Measurements from ENCODE around the gene SP110. TPM values are rescaled to one million over a fixed set of nuclear protein-coding genes. Genes with fewer than 3 reads are reported as not detected.
A peak's percentile ranks its signal among the peaks of the same experiment; 100 is the strongest.
"Not testable (repeated sequence)": the region's sequence is repeated elsewhere in the genome, so short reads cannot be mapped to it uniquely, and the experiment has no call there.

Gene SP110
- total RNA-seq = 32.0 TPM
- 17.6 TPM for polyA plus RNA-seq

DNA sequence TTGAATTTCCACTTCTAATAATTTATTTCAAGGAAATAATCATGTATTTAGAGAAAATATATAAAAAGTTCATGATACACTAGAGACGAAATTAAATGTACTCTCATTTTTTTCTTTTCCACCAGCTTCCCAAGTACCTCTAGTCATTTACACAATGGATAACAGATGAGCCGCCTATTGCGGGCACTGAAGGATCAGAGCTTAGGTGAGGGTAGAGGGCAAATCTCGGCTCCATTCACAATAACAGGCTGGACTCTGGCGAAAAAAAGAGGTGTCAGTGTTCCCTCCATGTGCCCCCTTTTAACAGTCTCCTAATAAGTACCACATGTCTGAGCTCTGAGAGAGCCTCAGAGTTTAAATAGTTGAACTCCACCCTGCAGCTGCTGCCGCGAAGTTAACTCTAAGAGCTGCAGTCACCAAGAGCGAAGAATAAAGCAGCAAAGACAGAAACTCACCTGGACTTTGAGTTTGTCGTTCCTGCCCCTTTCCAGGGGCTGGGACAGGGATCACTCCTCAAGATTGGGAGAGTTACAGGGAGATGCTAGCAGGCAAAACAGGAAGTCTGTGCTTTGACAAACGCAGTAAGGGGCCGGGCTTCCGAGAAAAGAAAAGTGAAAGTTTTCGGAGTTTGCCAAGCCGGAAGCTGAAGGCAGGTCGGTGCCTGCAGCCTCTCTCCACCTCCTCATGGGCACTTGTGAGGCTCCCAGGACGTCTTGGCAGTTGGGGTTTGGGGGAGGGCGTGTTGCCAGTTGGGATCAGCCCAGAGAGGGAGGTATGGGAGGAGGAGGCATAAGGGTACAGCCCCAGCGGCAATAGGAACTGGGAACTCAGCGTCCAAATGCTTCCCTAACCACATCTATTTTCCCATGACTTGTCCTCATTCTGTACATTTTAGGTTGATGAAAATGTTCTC is at the start of gene SP110:
SP110 (minus strand) TSS at position 566 of the 913 bp plus-strand sequence. CDS start 3,057 bp downstream, outside the sequence.
- under 1% methylated on average over 19 of the region's 19 CpGs for WGBS
- H3K27ac ChIP-seq (ENCODE audit: low read depth) = peak within 1 kb of the TSS; percentile 69
- peak within 1 kb of the TSS; percentile 80 for H3K4me3 ChIP-seq (ENCODE audit: low read depth, low read length)
- H3K36me3 ChIP-seq (ENCODE audit: insufficient read depth) = no peaks in the 10 kb centered on the region
- no peaks in the 10 kb centered on the region for H3K4me1 ChIP-seq (ENCODE audit: insufficient read depth)
- DNase-seq (ENCODE audit: extremely low spot score) = peak; percentile 80

DNA sequence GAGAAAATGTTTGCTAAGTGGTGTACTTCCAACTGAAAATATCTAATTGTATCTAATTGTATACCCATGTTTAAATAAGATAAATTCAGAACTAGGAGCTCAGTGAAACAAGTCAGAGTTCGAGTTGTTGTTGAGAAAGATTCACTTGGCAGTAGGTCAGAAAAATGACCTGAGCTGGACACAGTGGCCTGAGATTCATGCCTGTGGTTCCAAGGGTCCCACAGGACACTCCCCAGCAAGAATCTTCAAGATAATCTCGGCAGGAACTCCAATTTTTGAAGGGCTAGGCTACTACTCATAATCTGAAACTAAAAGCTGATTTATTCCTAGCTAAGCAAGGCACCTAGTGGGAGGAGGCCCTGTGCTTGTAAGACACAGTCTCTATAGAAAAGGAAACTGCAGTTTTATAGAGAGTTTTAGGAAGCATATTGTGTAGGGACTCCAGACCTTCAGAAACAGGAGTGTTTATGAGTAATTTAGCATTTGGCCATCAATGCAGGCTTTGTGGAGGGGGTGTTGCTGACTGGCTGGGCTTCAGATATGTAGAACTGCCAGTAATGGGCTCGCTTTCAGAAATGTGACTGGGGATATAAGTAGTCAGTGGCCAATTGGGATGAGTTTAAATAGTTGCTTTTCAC is 48.9 kb upstream of the SP110 start:
- H3K4me3 ChIP-seq (ENCODE audit: low read depth, low read length) = no peak overlapping the region
- 49% methylated on average over 3 of the region's 3 CpGs for WGBS
- DNase-seq (ENCODE audit: extremely low spot score) = no peak
- H3K4me1 ChIP-seq (ENCODE audit: insufficient read depth) = no peaks in the 10 kb centered on the region
- no peak overlapping the region for H3K27ac ChIP-seq (ENCODE audit: low read depth)
- H3K36me3 ChIP-seq (ENCODE audit: insufficient read depth) = no peaks in the 10 kb centered on the region

DNA sequence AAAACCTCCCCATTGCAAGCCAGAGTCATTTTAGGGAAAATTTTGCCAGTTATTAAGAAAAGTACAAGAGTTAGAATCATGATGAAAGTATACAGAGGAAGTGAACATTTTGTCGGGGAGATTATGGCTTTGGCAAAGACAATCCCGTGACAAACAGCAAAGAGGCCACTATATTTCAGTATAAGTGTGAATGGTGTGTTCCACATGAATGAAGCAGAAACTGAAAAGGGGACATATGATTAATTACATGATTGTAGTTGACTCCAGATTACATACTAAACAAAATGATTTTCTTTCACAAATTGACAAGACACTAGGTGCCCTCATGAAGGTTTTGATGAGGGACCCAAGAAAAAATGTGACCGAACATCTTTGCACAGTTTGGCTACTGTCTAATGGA is 47.8 kb upstream of the SP110 start:
- Histone ChIP-seq H3K4me3 (ENCODE audit: low read depth, low read length) (no peak overlapping the region), H3K27ac (ENCODE audit: low read depth) (no peak overlapping the region), H3K36me3 (ENCODE audit: insufficient read depth) (no peaks in the 10 kb centered on the region), H3K4me1 (ENCODE audit: insufficient read depth) (no peaks in the 10 kb centered on the region)
- DNase-seq (ENCODE audit: extremely low spot score) = no peak
- WGBS = 78% methylated on average over 3 of the region's 3 CpGs

DNA sequence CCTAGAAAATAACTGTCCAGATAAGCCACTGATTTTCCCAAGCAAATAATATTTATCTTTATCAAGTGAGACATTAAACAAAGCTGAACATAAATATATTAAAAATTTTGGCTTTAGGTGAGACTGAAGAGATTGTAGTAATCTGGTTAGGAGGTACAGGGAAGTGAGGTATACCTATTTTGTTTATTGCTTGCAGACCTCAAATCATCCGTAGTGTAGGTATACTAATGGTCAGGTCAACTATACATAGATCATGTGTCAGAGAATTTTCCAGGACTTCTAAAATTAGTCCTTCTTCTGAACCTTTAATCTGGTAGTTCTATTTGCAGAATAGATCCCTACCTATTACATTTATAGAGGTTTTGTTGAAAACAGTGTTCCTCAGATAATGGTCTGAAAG is 47.3 kb upstream of the SP110 start:
- Histone ChIP-seq H3K4me1 (ENCODE audit: insufficient read depth) (no peaks in the 10 kb centered on the region), H3K4me3 (ENCODE audit: low read depth, low read length) (no peak overlapping the region), H3K36me3 (ENCODE audit: insufficient read depth) (no peaks in the 10 kb centered on the region), H3K27ac (ENCODE audit: low read depth) (no peak overlapping the region)
- DNase-seq (ENCODE audit: extremely low spot score) = no peak
- WGBS = 88% methylated on average over 1 of the region's 1 CpG

DNA sequence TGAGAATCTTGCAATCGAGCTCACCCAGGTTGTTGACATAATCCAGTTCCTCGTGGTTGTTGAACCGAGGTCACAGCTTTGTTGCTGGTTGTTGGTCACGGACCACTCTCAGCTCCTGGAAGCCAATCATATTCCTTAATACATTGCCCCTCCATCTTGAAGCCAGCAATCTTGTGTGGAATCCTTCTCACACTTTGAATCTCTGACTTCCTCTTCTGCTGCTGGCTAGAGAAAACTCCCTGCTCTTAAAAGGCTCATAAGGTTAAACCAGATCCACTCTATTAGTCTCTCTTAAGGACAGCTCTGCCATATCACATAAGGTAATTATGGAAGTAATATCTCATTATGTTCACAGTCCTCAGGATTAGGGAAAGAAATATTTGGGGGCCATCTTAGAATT is 46.9 kb upstream of the SP110 start:
- DNase-seq (ENCODE audit: extremely low spot score) = no peak
- no peaks in the 10 kb centered on the region for H3K36me3 ChIP-seq (ENCODE audit: insufficient read depth)
- no peaks in the 10 kb centered on the region for H3K4me1 ChIP-seq (ENCODE audit: insufficient read depth)
- no peak overlapping the region for H3K4me3 ChIP-seq (ENCODE audit: low read depth, low read length)
- WGBS = 70% methylated on average over 4 of the region's 4 CpGs
- no peak overlapping the region for H3K27ac ChIP-seq (ENCODE audit: low read depth)

DNA sequence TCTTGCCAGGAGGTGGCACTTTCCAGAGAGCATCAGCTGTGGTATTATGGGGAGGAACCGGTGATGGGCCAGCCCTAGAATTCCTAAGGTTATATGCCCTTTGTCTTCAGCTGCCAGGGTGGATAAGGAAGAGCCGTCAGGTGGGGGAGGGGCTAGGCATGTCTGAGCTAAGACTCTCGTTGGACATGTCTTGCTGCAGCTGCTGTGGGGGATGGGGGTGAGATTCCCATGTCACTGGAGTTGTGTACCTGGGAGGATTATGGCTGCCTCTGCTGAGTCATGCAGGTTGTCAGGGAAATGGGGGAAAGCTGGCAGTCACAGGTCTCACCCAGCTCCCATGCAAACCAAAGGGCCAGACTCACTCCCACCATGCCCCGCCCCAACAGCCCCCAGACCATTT is 45.2 kb upstream of the SP110 start:
- H3K27ac ChIP-seq (ENCODE audit: low read depth); DNase-seq (ENCODE audit: extremely low spot score); H3K4me3 ChIP-seq (ENCODE audit: low read depth, low read length); H3K36me3 ChIP-seq (ENCODE audit: insufficient read depth); H3K4me1 ChIP-seq (ENCODE audit: insufficient read depth): not testable (repeated sequence)
- 45% methylated on average over 4 of the region's 4 CpGs for WGBS

DNA sequence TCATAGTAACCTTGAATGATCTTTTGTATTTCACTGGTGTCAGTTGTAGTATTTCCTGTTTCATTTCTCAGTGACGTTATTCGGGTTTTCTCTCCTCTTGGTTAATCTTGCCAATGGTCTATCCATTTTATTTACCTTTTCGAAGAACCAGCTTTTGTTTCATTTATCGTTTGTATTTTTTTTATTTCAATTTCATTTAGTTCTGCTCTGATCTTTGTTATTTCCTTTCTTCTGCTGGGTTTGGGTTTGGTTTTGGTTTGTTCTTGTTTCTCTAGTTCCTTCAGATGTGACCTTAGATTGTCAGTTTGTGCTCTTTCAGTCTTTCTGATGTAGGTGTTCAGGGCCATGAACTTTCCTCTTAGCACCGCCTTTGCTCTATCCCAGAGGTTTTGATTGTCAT is 42.5 kb upstream of the SP110 start:
- no peaks in the 10 kb centered on the region for H3K4me1 ChIP-seq (ENCODE audit: insufficient read depth)
- DNase-seq (ENCODE audit: extremely low spot score) = no peak
- no peak overlapping the region for H3K27ac ChIP-seq (ENCODE audit: low read depth)
- H3K4me3 ChIP-seq (ENCODE audit: low read depth, low read length) = no peak overlapping the region
- 79% methylated on average over 5 of the region's 5 CpGs for WGBS
- no peaks in the 10 kb centered on the region for H3K36me3 ChIP-seq (ENCODE audit: insufficient read depth)

DNA sequence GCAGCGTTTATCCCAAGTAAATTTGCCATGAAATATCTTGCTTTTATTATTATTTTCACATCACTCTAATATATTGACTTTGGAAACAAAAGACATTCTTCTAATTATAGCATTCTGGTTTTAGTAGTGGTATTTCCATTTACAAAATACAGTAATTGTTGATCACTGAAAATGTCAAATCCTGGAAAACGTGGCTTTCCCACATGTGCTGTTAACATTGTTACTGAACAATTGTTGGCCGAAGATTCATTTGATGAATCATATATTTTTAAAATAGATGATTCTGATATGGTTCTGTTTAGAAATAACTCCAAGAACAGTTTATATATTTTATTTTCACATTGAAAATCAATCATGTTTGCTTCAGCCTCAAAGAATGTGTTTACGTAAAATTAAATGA is 38.7 kb upstream of the SP110 start:
- no peak for DNase-seq (ENCODE audit: extremely low spot score)
- H3K36me3 ChIP-seq (ENCODE audit: insufficient read depth) = no peaks in the 10 kb centered on the region
- no peak overlapping the region for H3K27ac ChIP-seq (ENCODE audit: low read depth)
- H3K4me3 ChIP-seq (ENCODE audit: low read depth, low read length) = no peak overlapping the region
- WGBS = 70% methylated on average over 4 of the region's 4 CpGs
- H3K4me1 ChIP-seq (ENCODE audit: insufficient read depth) = no peaks in the 10 kb centered on the region

DNA sequence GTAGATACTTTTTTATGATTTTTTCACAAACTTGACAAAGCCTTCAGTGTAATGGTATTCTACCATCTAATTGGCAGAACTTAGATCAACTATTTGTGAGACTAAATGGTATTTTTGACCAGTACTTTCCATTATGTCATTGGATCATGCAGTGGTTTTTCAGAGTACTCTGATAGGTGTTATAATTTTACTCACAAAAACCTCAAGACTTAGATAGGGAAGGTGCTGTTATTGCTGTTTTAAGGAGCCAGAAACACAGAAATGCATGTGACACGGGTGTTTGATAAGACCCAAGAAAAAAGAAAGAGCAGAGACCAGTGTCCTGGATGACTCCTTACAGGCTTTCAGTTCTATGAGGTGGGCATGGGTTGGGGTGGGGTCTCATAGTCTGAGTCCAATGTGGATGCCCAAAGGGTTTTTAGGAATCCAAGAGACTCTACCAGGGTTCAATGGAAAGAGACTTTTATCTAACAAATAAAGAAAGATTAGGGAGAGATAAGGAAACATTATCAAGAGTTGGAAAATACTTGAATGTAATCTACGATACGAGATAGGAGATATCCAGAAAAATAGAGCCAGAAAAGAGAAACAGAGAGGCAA is 37.0 kb upstream of the SP110 start:
- 76% methylated on average over 3 of the region's 3 CpGs for WGBS
- no peak for DNase-seq (ENCODE audit: extremely low spot score)
- no peak overlapping the region for H3K27ac ChIP-seq (ENCODE audit: low read depth)
- H3K4me3 ChIP-seq (ENCODE audit: low read depth, low read length) = no peak overlapping the region
- no peaks in the 10 kb centered on the region for H3K36me3 ChIP-seq (ENCODE audit: insufficient read depth)
- no peaks in the 10 kb centered on the region for H3K4me1 ChIP-seq (ENCODE audit: insufficient read depth)

DNA sequence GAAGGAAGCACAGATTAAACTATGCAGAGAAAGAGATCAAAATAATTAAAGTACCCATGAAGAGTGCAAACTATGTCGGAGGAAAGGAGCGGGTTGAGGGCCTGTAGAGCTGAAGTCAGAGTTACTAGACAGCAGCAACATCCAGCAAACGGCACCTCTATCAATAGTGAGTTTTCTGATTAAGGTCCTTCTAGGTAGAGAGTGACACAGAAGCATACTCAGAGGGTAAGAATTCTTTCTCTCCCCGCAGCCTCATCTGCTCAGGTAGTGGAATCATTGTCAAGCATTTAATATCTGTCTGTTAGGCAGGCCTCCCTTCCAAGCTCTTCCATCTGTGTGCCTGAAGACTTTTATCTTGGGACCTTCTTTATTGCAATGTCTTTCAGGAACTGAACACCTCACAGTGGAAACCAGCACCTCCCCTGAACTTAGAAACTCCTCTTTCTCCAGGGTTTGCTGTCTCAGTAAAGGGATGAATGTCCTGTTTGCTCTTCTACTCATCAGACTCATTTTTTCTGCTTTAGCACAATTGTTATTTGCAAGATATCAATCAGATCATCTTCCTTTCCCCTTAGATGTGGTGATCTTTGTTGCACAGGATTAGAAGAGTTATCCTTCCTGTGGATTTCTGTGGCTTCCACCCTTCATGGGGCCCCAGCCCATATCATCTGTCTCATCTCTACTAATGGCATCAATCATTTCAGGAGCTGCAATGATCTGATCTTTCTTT is 34.5 kb upstream of the SP110 start:
- WGBS = 82% methylated on average over 4 of the region's 4 CpGs
- Histone ChIP-seq H3K36me3 (ENCODE audit: insufficient read depth) (no peaks in the 10 kb centered on the region), H3K4me3 (ENCODE audit: low read depth, low read length) (no peak overlapping the region), H3K27ac (ENCODE audit: low read depth) (no peak overlapping the region), H3K4me1 (ENCODE audit: insufficient read depth) (no peaks in the 10 kb centered on the region)
- no peak for DNase-seq (ENCODE audit: extremely low spot score)

DNA sequence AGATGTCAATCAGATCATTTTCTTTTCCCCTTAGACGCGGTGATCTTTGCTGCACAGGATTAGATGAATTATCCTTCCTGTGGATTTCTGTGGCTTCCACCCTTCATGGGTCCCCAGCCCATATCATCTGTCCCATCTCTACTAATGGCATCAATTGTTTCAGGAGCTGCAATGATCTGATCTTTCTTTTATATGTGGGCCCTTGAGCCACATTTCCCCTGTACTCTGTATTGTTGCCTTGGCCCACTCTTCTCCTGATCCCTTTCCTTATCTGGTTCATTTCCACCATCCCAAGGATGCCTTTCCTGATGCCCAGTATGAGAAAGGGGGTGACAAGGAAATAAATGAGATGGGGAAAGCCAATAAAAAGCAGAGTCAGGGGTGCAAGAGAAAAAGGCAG is 30.4 kb upstream of the SP110 start:
- Histone ChIP-seq H3K36me3 (ENCODE audit: insufficient read depth) (no peaks in the 10 kb centered on the region), H3K4me3 (ENCODE audit: low read depth, low read length) (no peak overlapping the region), H3K4me1 (ENCODE audit: insufficient read depth) (no peaks in the 10 kb centered on the region), H3K27ac (ENCODE audit: low read depth) (no peak overlapping the region)
- WGBS = 96% methylated on average over 2 of the region's 2 CpGs
- DNase-seq (ENCODE audit: extremely low spot score) = no peak

DNA sequence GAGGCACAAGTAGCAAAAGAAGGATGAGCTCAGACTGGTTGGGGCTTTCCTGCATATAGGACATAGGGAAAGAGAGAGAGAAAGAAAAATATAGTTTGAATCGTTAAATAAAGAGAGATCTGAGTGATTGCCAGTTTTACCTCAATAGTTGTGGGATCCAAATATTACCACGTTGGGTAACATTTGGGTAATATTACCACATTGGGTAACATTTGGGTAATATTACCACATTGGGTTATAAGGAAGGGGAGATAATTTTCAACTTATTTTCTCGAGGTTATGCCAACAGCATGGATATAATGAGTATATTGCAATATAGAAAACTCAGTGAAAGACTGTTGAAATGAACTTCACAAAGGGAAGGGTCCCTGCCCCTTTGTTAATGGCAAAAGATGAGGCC is 26.4 kb upstream of the SP110 start:
- H3K4me1 ChIP-seq (ENCODE audit: insufficient read depth) = no peaks in the 10 kb centered on the region
- 76% methylated on average over 3 of the region's 3 CpGs for WGBS
- no peaks in the 10 kb centered on the region for H3K36me3 ChIP-seq (ENCODE audit: insufficient read depth)
- no peak for DNase-seq (ENCODE audit: extremely low spot score)
- no peak overlapping the region for H3K4me3 ChIP-seq (ENCODE audit: low read depth, low read length)
- H3K27ac ChIP-seq (ENCODE audit: low read depth) = no peak overlapping the region

DNA sequence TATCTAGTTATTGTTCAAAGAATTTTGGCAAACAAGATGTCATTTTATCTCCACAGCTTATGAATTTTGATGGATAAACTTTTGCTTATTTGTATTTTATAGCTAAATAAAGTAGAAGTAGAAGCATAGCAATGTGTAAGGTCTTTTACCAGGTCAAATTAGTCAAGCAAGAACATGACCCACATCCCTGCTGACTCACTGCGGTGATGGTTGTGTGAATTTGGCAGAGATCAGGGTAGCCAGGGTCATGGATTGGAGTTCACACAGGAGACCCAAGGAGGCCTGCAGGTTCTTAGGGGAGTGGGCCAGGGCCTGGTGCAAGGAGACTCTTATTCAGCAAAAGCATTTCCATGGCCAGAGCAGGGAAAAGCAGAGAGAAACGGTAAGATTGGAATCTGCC is 24.4 kb upstream of the SP110 start:
- Histone ChIP-seq H3K4me3 (ENCODE audit: low read depth, low read length) (no peak overlapping the region), H3K36me3 (ENCODE audit: insufficient read depth) (no peaks in the 10 kb centered on the region), H3K27ac (ENCODE audit: low read depth) (no peak overlapping the region), H3K4me1 (ENCODE audit: insufficient read depth) (no peaks in the 10 kb centered on the region)
- 89% methylated on average over 2 of the region's 2 CpGs for WGBS
- DNase-seq (ENCODE audit: extremely low spot score) = no peak

Measured in urinary bladder (tissue), 4 donors.